ENCODE results near the gene KRT1.

The KRT1 gene

DNA sequence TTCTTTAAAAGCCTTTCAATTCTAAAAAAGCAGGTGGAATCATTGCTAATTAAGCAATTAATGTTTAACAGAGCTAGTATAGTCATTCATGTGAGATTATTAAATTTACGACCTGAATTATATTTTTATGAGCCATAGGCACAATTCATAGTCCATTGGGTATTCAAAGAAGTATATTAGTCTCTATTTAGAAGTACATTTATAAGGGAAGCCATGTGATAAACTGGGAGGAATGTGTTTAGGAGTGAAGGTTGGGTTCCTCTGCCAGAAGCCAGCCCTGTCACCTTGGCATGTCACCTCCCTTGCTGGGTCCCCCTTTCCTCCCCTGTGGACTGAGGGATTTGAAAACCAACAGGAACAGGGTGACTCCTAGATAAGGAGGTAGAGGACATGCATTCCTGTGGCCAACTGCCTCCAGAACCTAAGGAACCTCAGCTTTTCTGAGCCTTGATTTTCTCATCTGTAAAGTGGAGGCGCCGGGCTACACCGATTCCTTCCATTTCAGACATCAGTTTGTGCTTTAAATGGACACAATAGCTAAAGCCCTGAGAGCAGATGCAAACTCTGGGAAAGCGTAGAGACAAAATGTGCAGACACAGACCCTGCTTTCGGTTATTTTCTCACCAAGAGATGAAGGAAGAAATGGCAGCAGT, 22.8 kb downstream of the KRT1 start:
- no peak for DNase-seq

GRCh38 chr12:52656616-52657015, 23.6 kb downstream of the KRT1 start:
- no peak for DNase-seq

GRCh38 chr12:52655720-52656124, 24.5 kb downstream of the KRT1 start:
- no peak for DNase-seq

- DNase-seq = no peak
Observed at GRCh38 chr12:52655251-52655650, 25.0 kb downstream of the KRT1 start.

DNA sequence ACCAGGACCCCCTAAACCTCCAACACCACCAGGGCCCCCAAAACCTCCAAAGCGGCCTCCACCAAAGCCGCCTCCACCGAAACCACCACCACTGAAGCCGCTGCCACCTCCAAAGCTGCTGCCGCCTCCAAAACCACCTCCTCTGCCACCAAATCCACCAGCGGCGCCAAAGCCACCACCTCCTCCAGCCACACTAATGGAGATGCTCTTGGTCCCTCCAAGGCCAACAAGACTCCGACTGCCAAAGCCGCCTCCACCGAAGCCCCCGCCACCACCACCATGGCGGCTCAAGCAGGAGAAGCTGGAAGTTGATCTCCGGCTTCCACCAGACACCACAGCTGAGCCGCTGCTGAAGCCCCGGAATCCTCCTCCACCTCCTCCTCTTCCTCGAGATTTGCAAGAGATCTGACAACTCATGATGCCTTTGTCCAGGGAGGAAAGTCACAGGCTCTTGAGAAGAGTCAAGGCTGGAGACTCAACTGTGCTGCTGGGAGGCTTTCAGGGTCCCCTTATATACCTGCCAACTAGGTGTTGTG, 28.4 kb downstream of the KRT1 start, which contains the start of gene KRT2:
TSS of gene KRT2 (minus strand) at position 486 of the 536 bp plus-strand sequence. CDS start at position 417, 69 bp downstream.
- no peak for DNase-seq

DNA sequence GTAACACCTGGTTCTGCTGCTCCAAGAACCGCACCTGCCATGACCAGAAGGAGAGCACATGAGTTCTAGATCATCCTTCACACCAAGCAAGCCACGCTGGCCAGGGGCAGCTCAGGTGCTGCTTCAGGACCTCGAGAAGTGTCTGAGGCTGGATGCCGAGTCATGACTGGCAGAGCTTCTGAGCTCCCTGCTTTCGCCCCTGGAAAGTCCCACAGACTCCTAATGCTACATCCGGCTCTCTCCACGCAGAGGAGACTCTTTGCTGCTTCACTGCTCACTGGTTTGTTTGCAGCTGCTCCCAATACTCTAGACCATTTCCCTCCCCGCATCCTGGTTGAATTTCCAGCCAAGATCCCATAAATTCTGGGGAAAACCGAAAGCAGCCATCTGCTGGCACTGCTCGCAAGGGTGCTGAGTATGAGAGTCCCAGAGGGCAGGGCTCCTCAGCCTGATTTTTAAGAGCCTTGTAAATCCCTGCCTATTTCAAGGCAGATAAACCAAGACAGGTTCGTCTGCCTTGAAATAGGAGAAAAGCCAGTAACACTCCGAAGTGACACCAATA, 29.6 kb downstream of the KRT1 start:
- DNase-seq = no peak

GRCh38 chr12:52649066-52649465, 31.1 kb downstream of the KRT1 start:
- DNase-seq = no peak

- DNase-seq = no peak
Observed at GRCh38 chr12:52648012-52648550, 32.1 kb downstream of the KRT1 start.

- DNase-seq = no peak
Observed at GRCh38 chr12:52647601-52648000, 32.6 kb downstream of the KRT1 start.

DNA sequence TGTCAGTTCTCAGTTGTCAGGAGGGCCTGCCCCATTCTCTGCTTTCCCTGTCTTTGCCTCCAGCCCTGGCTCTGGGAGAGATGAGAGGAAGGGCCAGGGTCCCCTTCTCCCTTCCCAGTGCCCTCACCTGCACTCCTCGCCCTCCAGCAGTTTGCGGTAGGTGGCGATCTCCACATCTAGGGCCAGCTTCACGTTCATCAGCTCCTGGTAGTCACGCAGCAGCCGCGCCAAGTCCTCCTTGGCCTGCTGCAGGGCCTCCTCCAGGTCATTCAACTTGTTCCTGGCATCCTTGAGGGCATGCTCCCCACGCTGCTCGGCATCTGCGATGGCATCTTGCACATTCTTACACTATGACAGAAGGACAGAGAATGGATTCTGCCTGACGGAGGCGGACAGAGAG, 33.6 kb downstream of the KRT1 start:
- DNase-seq = no peak

DNA sequence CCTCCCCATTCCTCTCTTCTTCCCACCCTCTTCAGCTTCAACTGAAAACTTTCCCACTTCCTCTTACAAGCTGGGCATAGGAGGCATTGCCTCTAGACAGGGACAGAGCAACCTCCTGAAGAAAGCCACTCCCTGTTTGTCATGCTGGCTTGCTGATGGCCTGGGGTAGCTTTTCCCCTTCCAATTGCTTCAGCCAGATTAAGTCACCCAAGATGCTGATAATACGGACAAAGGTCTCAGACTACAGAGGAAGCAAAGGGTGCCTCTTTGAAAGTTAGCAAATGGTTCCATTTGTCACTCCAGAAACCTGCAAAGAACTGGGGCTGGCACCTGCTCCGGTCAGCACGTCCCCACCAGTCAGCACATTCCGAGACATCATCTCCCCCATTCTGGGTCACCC, 34.2 kb downstream of the KRT1 start:
- DNase-seq = no peak

DNA sequence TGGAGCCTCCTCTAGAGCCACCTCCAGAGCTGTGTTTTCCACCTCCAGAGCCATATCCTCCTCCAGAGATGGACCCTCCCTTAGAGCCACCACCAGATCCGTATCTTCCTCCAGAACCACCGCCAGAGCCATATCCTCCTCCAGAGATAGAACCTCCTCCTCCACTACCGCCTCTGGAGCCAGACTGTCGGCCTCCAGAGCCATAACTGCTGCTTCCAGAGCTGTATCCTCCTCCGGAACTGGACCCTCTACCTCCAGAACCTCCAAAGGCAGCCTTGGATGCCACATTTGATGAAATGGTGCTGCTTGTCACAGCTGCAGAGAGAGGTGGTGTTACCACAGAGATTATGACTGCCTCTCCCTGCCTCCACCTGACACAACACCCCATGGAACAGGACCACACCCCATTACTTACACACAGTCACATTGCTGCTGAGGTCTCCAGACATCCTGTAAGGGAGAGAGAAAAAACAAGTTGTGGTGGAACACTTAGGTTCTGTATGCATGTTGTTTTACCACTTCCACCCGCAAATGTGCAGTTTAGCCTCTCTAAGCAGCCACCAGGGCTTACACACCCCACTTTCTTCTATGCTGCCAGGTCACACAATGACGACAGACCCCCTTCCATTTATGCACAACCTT, 35.0 kb downstream of the KRT1 start:
- no peak for DNase-seq

GRCh38 chr12:52644078-52644415, 36.2 kb downstream of the KRT1 start:
- DNase-seq = no peak

- DNase-seq = no peak
Observed at GRCh38 chr12:52643233-52644077, 36.8 kb downstream of the KRT1 start.

- DNase-seq = no peak
Observed at GRCh38 chr12:52641468-52641867, 38.7 kb downstream of the KRT1 start.

DNA sequence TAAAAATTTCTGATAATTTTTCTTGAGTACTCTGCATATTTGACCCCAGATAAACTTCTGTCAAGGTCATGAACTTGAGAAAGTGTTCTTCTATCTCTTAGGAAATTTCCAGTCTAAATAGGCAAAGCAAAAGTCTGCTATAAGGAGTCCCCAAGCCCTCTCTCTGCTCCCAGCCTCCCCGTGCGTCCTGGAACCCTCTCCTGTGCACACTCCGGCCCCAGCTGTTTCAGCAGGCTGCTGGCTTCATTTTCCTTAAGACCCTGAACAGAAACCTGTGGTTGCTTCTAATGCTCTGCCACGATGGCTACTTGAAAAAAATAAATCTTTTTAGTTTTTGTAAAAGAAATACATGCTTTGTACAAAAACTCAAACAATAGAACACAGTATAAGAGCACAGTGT, 42.9 kb downstream of the KRT1 start:
- DNase-seq = no peak

DNA sequence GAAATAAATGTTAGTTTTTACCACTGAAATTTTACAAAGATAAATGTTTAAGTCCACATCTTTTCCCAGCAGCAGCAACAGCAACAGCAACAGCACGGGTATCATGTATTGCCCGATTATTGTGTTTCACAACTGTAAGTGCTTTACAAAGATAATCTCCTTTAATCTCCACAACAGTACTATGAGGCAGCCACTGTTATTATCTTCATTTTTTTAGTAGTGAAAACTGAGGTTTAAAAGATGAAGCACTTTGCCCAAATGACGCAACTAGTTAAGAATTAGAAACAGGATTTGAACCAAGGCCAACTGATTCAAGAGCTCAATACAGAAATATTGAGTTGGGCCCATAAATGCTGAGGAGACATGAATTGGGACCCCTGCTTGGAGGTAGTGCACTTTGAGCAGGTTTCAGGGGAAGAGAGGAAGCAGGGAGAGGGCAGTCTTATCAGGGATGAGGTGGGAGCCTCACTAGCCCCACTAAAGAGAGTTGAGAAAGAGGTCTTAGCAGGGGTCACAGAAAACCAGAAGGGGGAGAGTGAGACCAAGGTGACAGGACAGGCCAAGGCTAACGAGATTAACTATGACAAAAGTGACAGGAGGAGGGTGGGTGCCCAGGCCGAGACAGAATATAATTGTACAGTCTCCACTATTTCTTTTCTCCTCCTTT, 43.5 kb downstream of the KRT1 start:
- no peak for DNase-seq

DNA sequence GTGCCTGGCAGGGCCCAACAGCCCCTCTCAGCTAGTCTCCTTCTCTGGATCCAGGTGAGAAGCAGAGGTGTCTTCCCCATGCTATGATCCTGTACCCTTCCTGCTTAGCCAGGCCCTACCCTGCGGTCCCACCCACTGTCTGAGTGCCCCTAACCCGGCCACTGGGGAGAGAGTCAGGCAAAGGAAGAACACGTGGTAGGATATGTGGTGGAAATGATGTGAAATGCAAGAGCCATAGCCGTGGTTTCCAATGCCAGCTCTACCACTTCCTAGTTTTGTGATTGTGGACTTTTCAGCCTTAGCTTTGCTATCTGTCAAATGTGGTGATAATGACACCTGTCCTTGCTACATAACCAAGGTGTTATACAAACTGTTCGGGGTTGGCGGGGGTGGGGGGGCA, 44.0 kb downstream of the KRT1 start:
- DNase-seq = no peak

- no peak for DNase-seq
Observed at GRCh38 chr12:52634266-52635056, 45.7 kb downstream of the KRT1 start.

GRCh38 chr12:52633383-52633782, 46.8 kb downstream of the KRT1 start:
- DNase-seq = peak; percentile 9

GRCh38 chr12:52632656-52633055, 47.6 kb downstream of the KRT1 start:
- DNase-seq = no peak
